A673 (cell line): Measurements from ENCODE around the gene ATG10.
"Not testable (repeated sequence)": the region's sequence is repeated elsewhere in the genome, so short reads cannot be mapped to it uniquely, and the experiment has no call there.

ENCODE experiments used
- CTCF ChIP-seq: fragments of 300-800, 200-600 bp; sonication (generic); conservative IDR thresholded peaks from 2 replicates; pipeline ENCODE4 v1.5.1; 2017; ENCODE audit warnings: low read depth, mild to moderate bottlenecking, antibody characterized with exemption, low read length, moderate library complexity, mixed read lengths
- EZH2 ChIP-seq: fragments of 200-600 bp; sonication (generic); IDR thresholded peaks from 2 replicates; pipeline ENCODE4 v1.6.1; 2017; ENCODE audit warnings: borderline replicate concordance, low read depth, mild to moderate bottlenecking, mixed read lengths, antibody characterized with exemption, low read length; ENCODE audit not compliant: poor library complexity, severe bottlenecking

GRCh38 chr5:81982172-81982685 lies 10.4 kb downstream of the ATG10 start:
- not testable (repeated sequence) for TF ChIP-seq CTCF, EZH2
